GM12864 (cell line): ENCODE data around the gene FMNL2.

Experiments
- DNase-seq: peaks from one replicate; pipeline ENCODE4 v3.0.0-alpha.2; 2011; ENCODE audit warnings: low read depth
- H3K4me3 ChIP-seq: 2 replicates; pipeline ENCODE4 v1.5.1; 2011; ENCODE audit warnings: mild to moderate bottlenecking, low read depth, low read length, control low read depth
- CTCF ChIP-seq: IDR thresholded peaks from 2 replicates; pipeline ENCODE4 v1.5.1; 2011; ENCODE audit warnings: low read depth, mild to moderate bottlenecking, moderate library complexity, low read length, control low read depth, inconsistent platforms; ENCODE audit errors: missing control alignments

The FMNL2 gene

GRCh38 chr2:152558158-152558984 is 223.4 kb downstream of the FMNL2 start:
- no peak overlapping the region for H3K4me3 ChIP-seq
- no peak for TF ChIP-seq CTCF
- DNase-seq = no peak

- DNase-seq = no peak
- TF ChIP-seq CTCF = no peak
- H3K4me3 ChIP-seq = no peak overlapping the region
These were observed 224.0 kb downstream of the FMNL2 start for GRCh38 chr2:152559008-152559407.

GRCh38 chr2:152560166-152560565 is 225.2 kb downstream of the FMNL2 start:
- TF ChIP-seq CTCF = no peak
- H3K4me3 ChIP-seq = no peak overlapping the region
- no peak for DNase-seq

- no peak for TF ChIP-seq CTCF
- H3K4me3 ChIP-seq = no peak overlapping the region
- DNase-seq = no peak
These were observed 226.1 kb downstream of the FMNL2 start for GRCh38 chr2:152560873-152561595.

- DNase-seq = no peak
- TF ChIP-seq CTCF = no peak
- H3K4me3 ChIP-seq = no peak overlapping the region
These were observed 227.4 kb downstream of the FMNL2 start for GRCh38 chr2:152562198-152562884.

- DNase-seq = no peak
- no peak overlapping the region for H3K4me3 ChIP-seq
- no peak for TF ChIP-seq CTCF
These were observed 228.8 kb downstream of the FMNL2 start for GRCh38 chr2:152563764-152564163.
